HEK293T (cell line): ENCODE results near the gene AUNIP.

Experiments used
- CTCF ChIA-PET: fragments of 350-600 bp; formaldehyde crosslinking; extraction: SDS; loops from one replicate; lab custom pipeline; 2021; ENCODE audit warnings: antibody characterized with exemption, inconsistent platforms; lab: Yijun Ruan, JAX
- POLR2A ChIA-PET: fragments of 350-600 bp; formaldehyde crosslinking; extraction: SDS; loops from one replicate; lab custom pipeline; 2020; ENCODE audit warnings: antibody characterized with exemption, inconsistent platforms; lab: Yijun Ruan, JAX
- DNase-seq: peaks from one replicate; pipeline ENCODE4 v3.0.0; 2012; ENCODE audit warnings: mixed read lengths; ENCODE audit errors: extremely low spot score
- ARNT ChIP-seq: fragments of 450-650 bp; IDR thresholded peaks from 2 replicates; pipeline ENCODE4 v1.6.1; 2017; ENCODE audit warnings: mild to moderate bottlenecking
- BHLHE40 ChIP-seq: fragments of 450-650 bp; IDR thresholded peaks from 2 replicates; pipeline ENCODE4 v1.6.1; 2016; ENCODE audit warnings: mild to moderate bottlenecking, moderate library complexity, borderline replicate concordance
- CTBP1 ChIP-seq: fragments of 450-650 bp; IDR thresholded peaks from 2 replicates; pipeline ENCODE4 v1.6.1; 2016; ENCODE audit warnings: borderline replicate concordance
- ELF4 ChIP-seq: fragments of 450-650 bp; IDR thresholded peaks from 2 replicates; pipeline ENCODE4 v1.6.1; 2017; ENCODE audit warnings: antibody characterized with exemption
- FOXA1 ChIP-seq: fragments of 450-650 bp; IDR thresholded peaks from 2 replicates; pipeline ENCODE4 v1.6.1; 2016; ENCODE audit warnings: mild to moderate bottlenecking
- FOXK2 ChIP-seq: fragments of 450-650 bp; IDR thresholded peaks from 2 replicates; pipeline ENCODE4 v1.6.1; 2016; ENCODE audit warnings: mild to moderate bottlenecking
- FOXM1 ChIP-seq: fragments of 450-650 bp; IDR thresholded peaks from 2 replicates; pipeline ENCODE4 v1.6.1; 2017; ENCODE audit warnings: mild to moderate bottlenecking, borderline replicate concordance
- HDGF ChIP-seq: fragments of 450-650 bp; IDR thresholded peaks from 2 replicates; pipeline ENCODE4 v1.6.1; 2017; ENCODE audit warnings: antibody characterized with exemption, borderline replicate concordance
- L3MBTL2 ChIP-seq: fragments of 450-650 bp; conservative IDR thresholded peaks from 2 replicates; pipeline ENCODE4 v1.6.1; 2016; ENCODE audit warnings: mild to moderate bottlenecking
- LEF1 ChIP-seq: fragments of 450-650 bp; IDR thresholded peaks from 2 replicates; pipeline ENCODE4 v1.6.1; 2017; ENCODE audit warnings: mild to moderate bottlenecking, borderline replicate concordance
- NFRKB ChIP-seq: fragments of 450-650 bp; IDR thresholded peaks from 2 replicates; pipeline ENCODE4 v1.6.1; 2016; ENCODE audit warnings: mild to moderate bottlenecking, moderate library complexity
- PKNOX1 ChIP-seq: fragments of 450-650 bp; IDR thresholded peaks from 2 replicates; pipeline ENCODE4 v1.6.1; 2016
- SP1 ChIP-seq: fragments of 450-650 bp; IDR thresholded peaks from 2 replicates; pipeline ENCODE4 v1.6.1; 2017
- SUZ12 ChIP-seq: fragments of 450-650 bp; IDR thresholded peaks from 2 replicates; pipeline ENCODE4 v1.6.1; 2016; ENCODE audit warnings: mild to moderate bottlenecking
- TARDBP ChIP-seq: fragments of 450-650 bp; IDR thresholded peaks from 2 replicates; pipeline ENCODE4 v1.6.1; 2016
- ZNF384 ChIP-seq: fragments of 450-650 bp; IDR thresholded peaks from 2 replicates; pipeline ENCODE4 v1.6.1; 2016

Gene AUNIP

GRCh38 chr1:25858494-25858893, 763 bp downstream of the AUNIP start:
- no peak for DNase-seq
- ChIA-PET CTCF (interaction anchor here (0.5 kb wide), 1 partner anchor 371 kb away, joined by 3 read pairs; no protein-coding TSS in a partner anchor), POLR2A (interaction anchor here (0.8 to 2.1 kb wide), 4 partner anchors 9 to 139 kb away, joined by 3 to 7 read pairs (median 4); partner anchors contain the start of genes PAFAH2 and PAQR7)
- TF ChIP-seq L3MBTL2 (no peak), FOXA1 (no peak), ELF4 (no peak)

- no peak for TF ChIP-seq ZNF384
- no peak for TF ChIP-seq HDGF
- TF ChIP-seq ARNT = no peak
- TF ChIP-seq SUZ12 = no peak
- TF ChIP-seq FOXK2 = no peak
- TF ChIP-seq BHLHE40 = no peak
- TF ChIP-seq LEF1 = no peak
- TF ChIP-seq TARDBP = no peak
- no peak for TF ChIP-seq SP1
- no peak for TF ChIP-seq PKNOX1
- TF ChIP-seq CTBP1 = no peak
- no peak for TF ChIP-seq ELF4
- no peak for TF ChIP-seq FOXA1
- TF ChIP-seq L3MBTL2 = no peak
- POLR2A ChIA-PET = interaction anchor here (2.1 kb wide), 1 partner anchor 141 kb away, joined by 7 read pairs; the partner anchor contains the start of gene PAFAH2
- CTCF ChIA-PET = no interaction called here
- no peak for DNase-seq
Observed at GRCh38 chr1:25856856-25857255, 2.4 kb downstream of the AUNIP start.

DNA sequence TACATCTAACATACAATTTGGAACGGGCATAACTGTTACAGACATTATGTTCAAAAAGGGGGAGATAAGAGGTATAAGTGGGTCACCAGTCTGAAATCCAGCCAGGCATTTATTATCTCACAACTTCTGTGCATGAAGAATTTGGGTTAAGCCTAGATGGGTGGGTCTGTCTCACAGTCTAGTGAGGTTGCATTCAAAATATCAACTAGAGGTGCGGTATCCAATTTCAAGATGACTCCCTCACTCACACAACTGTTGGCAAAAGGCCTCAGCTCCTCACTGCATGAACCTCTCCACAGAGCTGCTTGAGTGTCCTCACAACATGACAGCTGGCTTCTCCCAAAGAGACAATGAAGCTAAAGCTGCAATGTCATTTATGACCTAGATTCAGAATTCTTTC, 4.7 kb downstream of the AUNIP start:
- no peak for TF ChIP-seq ELF4
- no peak for DNase-seq
- ChIA-PET POLR2A (no interaction called here), CTCF (interaction anchor here (0.6 kb wide), 1 partner anchor 175 kb away, joined by 3 read pairs; no protein-coding TSS in a partner anchor)

DNA sequence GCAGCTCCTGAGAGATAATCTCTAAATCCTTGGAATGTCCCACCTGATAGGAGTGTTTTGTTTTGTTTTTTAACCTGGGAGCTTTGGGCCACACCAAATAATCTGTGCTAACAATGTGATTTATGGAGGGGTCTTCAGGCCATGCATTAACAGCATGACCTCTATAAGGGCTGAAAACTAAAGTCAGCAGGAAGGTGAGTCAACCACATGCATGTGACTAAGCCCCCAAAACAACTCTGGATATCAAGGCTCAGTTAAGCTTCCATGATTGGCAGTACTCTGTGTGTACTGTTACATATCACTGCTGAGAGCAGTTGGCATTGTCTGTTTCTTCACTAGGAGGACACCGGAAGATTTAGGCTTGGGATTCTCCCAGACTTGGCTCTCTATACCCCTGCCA, 10.7 kb downstream of the AUNIP start:
- ChIA-PET POLR2A (interaction anchor here (2.0 kb wide), 1 partner anchor 10 kb away, joined by 5 read pairs; no protein-coding TSS in a partner anchor), CTCF (interaction anchor here (0.6 to 0.7 kb wide), 3 partner anchors 40 to 1537 kb away, joined by 4 to 10 read pairs (median 4); no protein-coding TSS in a partner anchor)
- TF ChIP-seq PKNOX1 (peak; percentile 8; the same call in 1 of the 2 replicates), SUZ12 (no peak), ARNT (no peak)
- no peak for DNase-seq

GRCh38 chr1:25847929-25848328, 11.3 kb downstream of the AUNIP start:
- TF ChIP-seq ARNT (no peak), PKNOX1 (no peak), FOXA1 (no peak), BHLHE40 (no peak), NFRKB (no peak), SUZ12 (no peak), SP1 (no peak), ELF4 (no peak), TARDBP (no peak), LEF1 (no peak), ZNF384 (no peak), L3MBTL2 (no peak), FOXM1 (no peak), CTBP1 (no peak)
- POLR2A ChIA-PET = interaction anchor here (2.0 kb wide), 1 partner anchor 10 kb away, joined by 5 read pairs; no protein-coding TSS in a partner anchor
- DNase-seq = no peak
- CTCF ChIA-PET = interaction anchor here (0.7 kb wide), 1 partner anchor 363 kb away, joined by 10 read pairs; no protein-coding TSS in a partner anchor

GRCh38 chr1:25845664-25846063, 13.6 kb downstream of the AUNIP start:
- POLR2A ChIA-PET = interaction anchor here (0.7 kb wide), 1 partner anchor 17 kb away, joined by 4 read pairs; no protein-coding TSS in a partner anchor
- no peak for DNase-seq
- CTCF ChIA-PET = interaction anchor here (0.6 to 1.0 kb wide), 3 partner anchors 49 to 164 kb away, joined by 3 to 5 read pairs (median 4); no protein-coding TSS in a partner anchor
- no peak for TF ChIP-seq SUZ12
- TF ChIP-seq CTBP1 = no peak
- TF ChIP-seq ELF4 = no peak
- no peak for TF ChIP-seq ZNF384
- no peak for TF ChIP-seq NFRKB
- TF ChIP-seq TARDBP = no peak
- TF ChIP-seq ARNT = no peak
- TF ChIP-seq PKNOX1 = no peak
